Choroid plexus epithelial cell (primary cell): ENCODE data around the gene CXCR6.

Experiments
- DNase-seq: peaks from one replicate; pipeline ENCODE4 v3.0.0-alpha.2; 2010; ENCODE audit warnings: low read depth
- H3K4me3 ChIP-seq: 2 replicates; pipeline ENCODE4 v1.5.1; 2011; ENCODE audit warnings: low read depth, mild to moderate bottlenecking, control low read depth, low read length, moderate library complexity
- CTCF ChIP-seq: conservative IDR thresholded peaks from 2 replicates; pipeline ENCODE4 v1.5.1; 2011; ENCODE audit warnings: low read depth, mild to moderate bottlenecking, control low read depth, inconsistent platforms, low read length, moderate library complexity

CXCR6 gene

GRCh38 chr3:45953536-45953935, 10.3 kb downstream of the CXCR6 start:
- TF ChIP-seq CTCF: no peak
- H3K4me3 ChIP-seq: no peak overlapping the region
- DNase-seq: no peak

GRCh38 chr3:45954306-45954705, 11.0 kb downstream of the CXCR6 start:
- no peak overlapping the region for H3K4me3 ChIP-seq
- no peak for TF ChIP-seq CTCF
- DNase-seq: no peak

GRCh38 chr3:45955017-45955647, 11.9 kb downstream of the CXCR6 start:
- no peak overlapping the region for H3K4me3 ChIP-seq
- DNase-seq: no peak
- TF ChIP-seq CTCF: no peak

GRCh38 chr3:45955706-45956105, 12.4 kb downstream of the CXCR6 start:
- DNase-seq: no peak
- H3K4me3 ChIP-seq: no peak overlapping the region
- TF ChIP-seq CTCF: no peak

GRCh38 chr3:45957586-45957985, 14.3 kb downstream of the CXCR6 start:
- no peak for DNase-seq
- H3K4me3 ChIP-seq: no peak overlapping the region
- TF ChIP-seq CTCF: no peak

- no peak for DNase-seq
- no peak for TF ChIP-seq CTCF
- no peak overlapping the region for H3K4me3 ChIP-seq
Measured at GRCh38 chr3:45958321-45958791, 15.1 kb downstream of the CXCR6 start.

- no peak overlapping the region for H3K4me3 ChIP-seq
- DNase-seq: no peak
- TF ChIP-seq CTCF: no peak
Measured at GRCh38 chr3:45959201-45959600, 15.9 kb downstream of the CXCR6 start.
